GM19452 (cell line): ENCODE data around the gene PLEKHN1.
"Not testable (repeated sequence)": the region's sequence is repeated elsewhere in the genome, so short reads cannot be mapped to it uniquely, and the experiment has no call there.

ENCODE experiments used
- ATAC-seq: cut with Tn5 transposase; IDR thresholded peaks from one replicate; pipeline ENCODE4 v1.9.1; 2021; ENCODE audit not compliant: unreplicated experiment

Gene PLEKHN1

DNA sequence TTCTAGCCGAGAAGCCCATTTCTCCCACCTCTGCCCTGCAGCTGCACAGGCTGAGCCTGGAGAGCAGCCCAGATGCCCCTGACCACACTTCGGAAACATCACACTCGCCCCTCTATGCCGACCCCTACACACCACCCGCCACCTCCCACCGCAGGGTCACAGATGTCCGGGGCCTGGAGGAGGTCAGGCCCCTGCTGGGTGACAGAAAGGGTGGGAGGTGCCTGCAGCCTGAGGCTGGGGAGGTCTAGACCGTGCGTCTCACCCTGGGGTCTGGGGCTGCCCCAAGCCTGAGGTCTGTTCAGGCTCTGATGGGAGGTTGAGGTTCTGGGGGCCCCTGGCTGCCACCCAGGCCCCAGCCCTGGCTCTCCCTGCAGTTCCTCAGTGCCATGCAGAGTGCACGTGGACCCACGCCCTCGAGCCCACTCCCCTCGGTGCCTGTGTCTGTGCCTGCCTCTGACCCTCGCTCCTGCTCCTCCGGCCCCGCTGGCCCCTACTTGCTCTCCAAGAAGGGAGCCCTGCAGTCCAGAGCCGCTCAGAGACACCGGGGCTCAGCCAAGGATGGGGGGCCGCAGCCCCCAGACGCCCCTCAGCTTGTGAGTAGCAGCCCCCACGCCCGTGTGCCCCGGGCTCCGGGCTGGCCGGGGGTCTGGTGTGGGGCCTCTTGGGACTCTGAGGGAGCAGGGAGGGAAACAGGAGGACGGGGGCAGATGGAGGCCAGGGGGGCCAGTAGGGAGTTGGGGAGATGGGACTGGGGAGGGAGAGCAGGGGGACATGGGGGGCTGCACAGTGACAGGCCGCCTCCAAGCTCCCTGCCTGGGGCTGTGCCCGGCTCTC, 7.4 kb downstream of the PLEKHN1 start:
- no peak for ATAC-seq

DNA sequence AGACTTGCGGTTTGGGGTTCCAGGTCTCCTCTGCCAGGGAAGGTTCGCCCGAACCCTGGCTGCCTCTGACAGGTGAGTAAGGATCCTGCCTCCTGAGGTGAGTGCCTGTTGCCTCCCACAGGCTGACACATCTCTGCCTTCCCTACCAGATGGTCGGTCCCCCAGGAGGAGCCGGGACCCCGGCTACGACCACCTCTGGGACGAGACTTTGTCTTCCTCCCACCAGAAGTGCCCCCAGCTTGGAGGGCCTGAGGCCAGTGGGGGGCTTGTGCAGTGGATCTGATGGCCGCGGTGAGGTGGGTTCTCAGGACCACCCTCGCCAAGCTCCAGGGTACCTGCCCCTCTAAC, 8.0 kb downstream of the PLEKHN1 start:
- no peak for ATAC-seq

DNA sequence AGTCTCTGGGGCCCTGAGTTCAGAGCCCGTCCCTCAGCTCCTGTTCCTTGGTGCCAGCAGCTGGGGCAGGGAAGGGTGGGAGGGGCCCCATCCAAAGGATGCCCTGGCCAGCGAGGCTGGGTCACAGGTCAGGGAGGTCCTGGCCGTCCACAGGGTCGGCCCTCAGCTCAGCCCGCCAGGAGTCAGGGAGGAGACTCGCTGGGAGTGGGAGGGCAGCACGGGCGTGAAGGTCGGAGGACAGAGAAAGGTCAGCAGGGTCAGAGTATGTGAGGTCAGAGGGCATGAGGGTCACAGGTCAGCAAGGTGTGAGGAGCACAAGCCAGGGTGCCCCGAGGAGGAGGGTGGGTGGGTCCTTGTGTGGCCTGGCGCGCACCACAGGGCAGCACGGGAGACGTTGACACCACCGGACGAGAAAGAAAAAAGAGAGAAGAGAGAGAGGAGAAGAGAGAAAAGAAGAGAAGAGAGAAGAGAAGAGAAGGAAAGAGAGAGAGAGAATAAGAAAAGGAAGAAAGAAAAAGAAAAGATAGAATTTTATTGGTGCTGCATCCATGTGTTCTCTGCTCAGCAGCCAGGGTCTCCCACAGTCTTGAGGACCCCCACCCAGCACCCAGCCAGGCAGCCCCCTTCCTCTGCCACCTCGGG, 8.5 kb downstream of the PLEKHN1 start:
- no peak for ATAC-seq

DNA sequence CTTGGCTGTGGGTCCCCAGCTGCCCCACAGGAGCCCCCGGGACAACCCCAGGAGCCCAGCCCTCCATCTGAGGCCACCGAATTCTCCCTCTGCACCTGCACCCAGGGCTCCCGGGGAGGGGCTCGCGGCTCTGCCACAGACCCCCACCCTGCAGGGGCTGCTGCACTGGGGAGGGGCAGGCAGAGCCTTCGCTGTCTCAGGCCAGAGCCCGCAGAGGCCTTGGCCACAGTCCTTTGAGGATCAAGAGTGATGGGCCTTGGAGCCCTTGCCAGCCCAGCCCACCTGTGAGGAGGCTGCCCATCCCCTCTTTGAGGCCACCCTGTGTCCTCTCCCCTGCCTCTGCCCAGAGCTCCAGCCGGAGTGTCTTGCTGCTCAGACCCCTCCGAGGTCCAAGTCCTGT, 9.1 kb downstream of the PLEKHN1 start:
- ATAC-seq: no peak

DNA sequence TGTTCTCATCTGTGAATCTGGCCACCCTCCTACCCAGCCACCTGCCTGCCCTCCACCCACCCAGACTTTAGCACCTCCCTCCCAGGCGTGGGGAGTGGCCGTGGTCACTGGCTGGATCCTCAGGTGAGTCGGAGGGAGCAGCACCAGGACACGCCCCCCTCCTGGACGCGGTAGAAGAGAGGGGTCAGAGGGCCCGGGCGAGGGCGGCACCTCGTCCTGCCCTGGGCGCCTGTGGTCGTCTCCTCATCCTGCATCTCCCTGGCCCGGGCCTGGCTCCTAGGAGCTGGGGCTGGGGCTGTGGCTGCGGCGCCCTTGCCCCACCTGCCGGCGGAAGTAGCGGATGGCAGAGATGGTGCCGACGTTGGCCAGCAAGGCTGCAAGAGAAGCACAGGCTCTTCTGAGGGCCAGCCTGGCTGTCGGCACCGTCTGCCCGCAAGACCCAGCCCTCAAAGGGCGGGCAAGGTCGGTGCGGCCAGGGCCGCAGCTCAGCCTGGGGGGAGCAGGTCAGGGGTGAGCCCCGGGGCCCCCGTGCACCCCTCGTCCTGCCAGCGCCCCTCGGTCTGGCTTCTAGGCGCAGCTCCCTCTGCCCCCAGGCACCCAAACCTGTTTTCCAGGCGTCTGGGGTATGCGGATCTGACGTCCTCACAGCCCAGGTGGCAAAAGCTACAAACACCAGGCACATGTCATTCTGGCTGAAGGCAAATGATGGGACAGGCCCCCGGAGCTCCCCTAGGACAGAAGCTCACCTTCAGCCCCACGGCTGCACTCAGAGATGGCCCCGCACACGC, 9.8 kb downstream of the PLEKHN1 start:
- peak; percentile 64 for ATAC-seq

DNA sequence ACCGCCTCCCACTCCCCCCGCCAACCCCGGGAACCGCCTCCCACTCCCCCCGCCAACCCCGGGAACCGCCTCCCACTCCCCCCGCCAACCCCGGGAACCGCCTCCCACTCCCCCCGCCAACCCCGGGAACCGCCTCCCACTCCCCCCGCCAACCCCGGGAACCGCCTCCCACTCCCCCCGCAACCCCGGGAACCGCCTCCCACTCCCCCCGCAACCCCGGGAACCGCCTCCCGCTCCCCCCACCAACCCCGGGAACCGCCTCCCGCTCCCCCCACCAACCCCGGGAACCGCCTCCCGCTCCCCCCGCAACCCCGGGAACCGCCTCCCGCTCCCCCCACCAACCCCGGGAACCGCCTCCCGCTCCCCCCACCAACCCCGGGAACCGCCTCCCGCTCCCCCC, 10.5 kb downstream of the PLEKHN1 start:
- not testable (repeated sequence) for ATAC-seq

DNA sequence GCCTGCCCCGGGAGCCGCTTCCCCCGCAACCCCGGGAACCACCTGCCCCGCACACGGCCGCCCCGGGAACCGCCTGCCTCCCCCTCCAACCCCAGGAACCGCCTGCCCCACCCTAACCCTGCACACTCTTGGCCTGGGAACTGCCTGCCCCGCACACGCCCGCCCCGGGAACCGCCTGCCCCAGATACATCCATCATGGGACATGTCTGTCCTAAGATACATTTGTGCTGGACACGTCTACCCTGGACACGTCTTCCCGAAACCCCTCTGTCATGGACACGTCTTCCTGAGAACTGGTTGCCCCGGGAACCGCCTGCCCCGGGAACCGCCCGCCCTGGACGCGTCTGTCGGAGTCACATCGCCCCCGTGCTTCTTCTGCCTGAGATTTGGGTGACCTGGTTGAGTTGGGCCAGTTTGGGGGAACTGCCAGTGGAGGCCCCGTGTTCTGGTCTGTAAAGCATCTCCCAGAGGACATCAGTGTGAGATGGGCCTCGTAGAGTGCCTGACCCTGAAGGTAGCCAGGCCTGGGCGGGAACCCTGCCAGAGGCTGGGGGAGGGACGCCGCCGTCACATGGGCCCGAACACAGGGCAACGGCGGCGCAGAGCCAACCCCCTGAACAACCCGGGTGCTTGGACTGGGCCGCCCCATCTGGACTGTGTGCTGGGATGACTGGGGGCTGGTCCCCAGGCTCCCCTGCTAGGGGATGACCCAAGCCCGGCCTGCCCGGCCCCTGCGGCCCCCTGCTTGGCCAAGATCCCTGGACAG, 12.0 kb downstream of the PLEKHN1 start:
- no peak for ATAC-seq

DNA sequence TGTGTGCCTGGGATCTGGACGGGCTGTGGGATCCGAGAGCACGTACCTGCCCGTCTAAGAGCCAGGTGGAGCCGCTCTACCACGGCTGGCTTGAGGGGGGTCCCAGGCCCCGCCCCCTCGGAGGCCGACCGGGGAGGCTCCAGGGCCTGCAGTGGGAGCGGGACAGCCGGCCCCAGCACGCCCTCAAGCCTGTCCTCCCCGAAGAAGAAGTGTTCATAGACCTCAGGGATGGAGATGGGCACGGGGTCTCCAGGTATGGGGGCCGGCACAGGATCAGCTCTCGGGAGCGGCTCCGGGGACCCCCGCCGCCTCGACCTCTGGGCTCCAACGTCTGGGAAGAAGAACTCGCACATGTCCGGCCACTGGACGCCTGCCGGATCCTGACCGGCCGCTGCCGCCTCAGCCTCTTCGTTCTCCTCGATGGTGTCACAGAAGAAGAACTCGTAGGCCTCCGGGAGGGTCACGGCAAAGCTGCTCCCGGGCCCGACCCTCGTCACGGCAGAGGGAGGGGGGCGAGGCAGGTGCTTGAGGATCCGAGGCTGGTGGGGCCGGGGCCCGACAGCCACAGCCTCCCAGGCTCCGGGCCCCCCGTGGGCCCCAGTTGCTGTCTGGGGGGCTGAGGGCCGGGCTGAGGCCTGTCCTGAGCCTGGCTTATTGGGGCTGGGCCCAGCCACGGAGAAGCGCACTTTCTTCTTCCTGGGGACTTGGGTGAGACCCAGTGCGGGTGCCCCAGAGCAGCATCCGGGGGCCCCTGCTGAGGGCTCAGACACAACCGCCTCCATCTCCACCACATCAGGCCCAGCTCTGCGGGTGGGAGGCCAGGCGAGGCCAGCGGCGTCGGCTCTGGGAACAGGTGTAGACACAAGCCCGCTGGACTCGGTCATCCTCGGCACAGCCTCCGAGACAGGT, 12.8 kb downstream of the PLEKHN1 start:
- ATAC-seq: no peak

DNA sequence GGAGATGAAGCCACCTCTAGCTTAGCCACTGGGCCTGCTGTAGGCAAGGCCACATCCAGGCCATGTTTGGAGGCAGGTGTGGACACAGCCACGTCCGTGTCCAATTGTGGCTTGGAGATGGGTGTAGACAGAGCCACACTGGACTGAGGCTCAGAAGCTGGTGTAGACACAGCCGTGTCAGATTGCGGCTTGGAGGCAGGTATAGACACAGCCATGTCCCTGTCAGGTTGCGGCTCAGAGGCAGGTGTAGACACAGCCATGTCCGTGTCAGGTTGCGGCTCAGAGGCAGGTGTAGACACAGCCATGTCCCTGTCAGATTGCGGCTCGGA, 13.4 kb downstream of the PLEKHN1 start:
- no peak for ATAC-seq

DNA sequence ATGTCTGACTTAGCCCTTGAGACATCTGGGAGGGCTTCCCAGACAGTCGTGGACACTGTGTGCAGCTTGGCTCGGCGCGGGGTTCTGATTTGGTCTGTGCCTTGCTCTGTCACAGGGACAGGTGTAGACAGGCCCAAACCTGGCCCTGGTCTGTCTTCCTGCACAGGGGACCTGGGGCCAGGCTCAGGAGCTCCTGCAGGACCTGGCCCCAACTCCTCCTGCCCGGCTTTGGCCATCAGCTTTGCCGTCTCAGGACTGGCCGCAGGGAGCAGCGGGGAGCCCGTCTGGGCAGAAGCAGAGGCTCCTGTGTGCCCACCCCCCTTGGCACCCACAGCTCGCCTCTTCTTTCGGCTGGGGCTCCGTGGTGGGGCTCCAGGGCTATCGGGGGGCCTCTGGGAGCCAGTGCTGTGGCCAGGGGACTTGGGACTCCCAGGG, 13.9 kb downstream of the PLEKHN1 start:
- no peak for ATAC-seq

DNA sequence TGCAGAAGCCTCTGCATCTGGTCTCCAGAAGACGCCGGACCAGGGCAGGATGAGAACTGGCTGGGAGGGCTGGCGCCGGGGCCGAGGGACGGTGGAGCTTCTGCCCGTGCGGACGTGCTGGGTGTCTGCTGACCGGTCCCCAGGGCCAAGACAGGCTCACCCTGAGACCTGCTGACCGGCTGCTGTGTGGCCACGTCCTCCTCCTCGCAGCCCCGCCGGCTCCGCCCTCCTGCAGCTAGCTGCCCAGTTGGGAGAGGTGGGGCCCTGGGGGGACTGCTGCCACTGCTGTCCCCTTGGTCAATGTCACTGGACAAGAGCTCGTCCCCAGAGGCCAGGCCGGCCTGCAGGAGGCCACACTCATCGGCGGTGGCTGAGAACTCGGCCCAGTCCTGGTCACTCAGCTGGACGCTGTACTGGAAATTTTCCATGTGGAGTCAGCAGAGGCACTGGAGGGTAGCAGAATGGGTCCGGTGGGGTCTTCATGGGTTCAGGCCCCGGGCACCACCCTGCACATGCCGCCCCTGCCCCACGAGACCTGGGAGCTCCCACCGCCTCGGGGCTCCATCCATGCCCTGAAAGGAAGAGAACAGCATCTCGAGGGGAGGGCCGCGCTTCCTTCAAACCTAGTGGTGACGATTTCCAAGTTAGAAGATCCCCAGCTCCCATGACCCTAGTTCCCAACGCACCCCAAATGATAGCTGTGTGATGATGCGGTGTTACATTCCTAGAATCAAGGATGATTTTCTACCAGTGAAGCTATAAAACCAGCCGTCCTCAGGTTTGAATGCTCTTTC, 14.5 kb downstream of the PLEKHN1 start:
- no peak for ATAC-seq

DNA sequence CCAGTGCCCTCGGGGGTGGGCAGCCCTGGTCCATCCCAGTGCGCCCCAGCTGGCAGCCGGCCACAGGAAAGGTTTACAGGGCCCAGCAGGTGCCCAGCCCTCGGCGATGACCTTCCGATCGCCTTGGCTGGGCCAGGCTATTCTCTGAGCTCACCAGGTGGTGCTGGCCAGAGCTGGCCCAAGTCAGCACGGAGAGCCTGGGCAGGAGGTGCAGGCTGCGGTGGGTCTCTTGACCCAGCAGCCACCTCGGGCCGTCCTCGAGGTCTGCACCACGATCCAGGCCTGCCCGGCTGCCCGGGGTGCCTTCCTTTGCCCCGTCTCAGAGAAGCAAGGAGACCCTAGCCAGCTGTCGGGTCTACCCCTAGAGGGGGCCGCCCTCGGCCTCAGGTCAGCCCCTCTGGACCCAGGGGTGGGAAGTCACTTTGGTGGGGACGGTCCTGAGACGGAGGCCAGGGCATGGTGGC, 15.2 kb downstream of the PLEKHN1 start:
- ATAC-seq: no peak

DNA sequence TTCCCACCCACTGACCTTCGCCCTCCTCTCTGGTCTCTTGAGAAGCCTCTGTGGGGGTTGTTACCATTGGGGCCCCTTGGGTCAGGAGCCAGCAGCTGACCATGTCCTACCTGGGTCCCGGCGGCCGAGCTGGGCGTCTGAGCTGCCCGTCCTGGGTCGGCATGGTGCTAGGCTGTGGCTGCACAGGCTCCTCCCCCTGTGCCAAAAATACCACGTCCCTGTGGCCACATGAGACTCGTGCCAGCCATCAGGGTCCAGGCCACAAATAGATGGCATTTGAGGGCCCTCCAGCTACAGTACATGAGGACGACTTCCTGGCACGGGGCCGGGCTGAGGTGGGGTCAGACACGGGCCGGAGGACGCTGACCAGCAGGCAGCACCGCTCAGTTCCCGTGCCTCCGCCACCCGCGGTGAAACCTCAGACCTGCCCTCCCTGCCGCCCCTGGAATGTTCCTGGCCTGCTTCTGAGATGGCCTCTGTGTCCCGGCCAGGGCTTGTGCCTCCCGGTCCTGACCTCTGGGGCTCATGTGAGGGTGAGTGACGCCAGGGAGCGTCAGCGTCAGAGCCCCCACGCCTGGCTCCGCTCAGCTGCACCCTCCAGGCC, 15.8 kb downstream of the PLEKHN1 start, which contains the start of gene PERM1:
Gene PERM1 (minus strand): TSS at position 139 of the 604 bp plus-strand sequence. CDS start 1,064 bp downstream, outside the sequence.
- ATAC-seq: no peak

DNA sequence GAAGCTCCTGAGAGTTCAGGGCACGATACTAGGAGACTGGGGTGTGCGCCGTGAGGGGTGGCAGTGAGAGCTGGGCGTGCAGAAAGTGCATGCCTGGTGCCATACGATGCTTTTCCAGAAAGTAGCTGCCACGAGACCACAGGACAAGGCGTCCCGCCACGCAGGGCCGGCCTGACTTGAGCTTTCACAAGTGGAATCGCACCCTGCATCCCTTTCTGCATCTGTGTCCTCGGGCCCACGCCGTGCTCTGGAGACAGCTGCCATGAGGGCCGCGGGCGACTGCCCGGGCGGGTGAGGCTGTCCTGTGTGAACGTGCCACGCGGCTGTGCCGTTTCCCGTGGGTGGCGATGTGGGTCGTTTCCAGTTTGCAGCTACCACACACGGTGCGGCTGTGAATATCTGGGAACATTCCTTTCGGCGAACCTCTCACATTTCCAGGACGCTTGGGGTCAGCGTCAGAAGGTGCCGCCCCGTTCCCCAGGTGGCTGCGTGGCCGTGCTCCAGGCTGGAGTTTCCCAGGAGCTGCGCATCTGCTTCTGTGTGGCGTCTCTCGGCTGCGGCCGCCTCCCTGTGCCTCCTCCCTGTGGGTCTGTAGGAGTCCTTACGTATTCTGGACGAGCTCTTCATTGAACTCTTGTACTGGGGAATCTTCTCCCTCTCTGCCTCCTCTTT, 16.6 kb downstream of the PLEKHN1 start:
- no peak for ATAC-seq

DNA sequence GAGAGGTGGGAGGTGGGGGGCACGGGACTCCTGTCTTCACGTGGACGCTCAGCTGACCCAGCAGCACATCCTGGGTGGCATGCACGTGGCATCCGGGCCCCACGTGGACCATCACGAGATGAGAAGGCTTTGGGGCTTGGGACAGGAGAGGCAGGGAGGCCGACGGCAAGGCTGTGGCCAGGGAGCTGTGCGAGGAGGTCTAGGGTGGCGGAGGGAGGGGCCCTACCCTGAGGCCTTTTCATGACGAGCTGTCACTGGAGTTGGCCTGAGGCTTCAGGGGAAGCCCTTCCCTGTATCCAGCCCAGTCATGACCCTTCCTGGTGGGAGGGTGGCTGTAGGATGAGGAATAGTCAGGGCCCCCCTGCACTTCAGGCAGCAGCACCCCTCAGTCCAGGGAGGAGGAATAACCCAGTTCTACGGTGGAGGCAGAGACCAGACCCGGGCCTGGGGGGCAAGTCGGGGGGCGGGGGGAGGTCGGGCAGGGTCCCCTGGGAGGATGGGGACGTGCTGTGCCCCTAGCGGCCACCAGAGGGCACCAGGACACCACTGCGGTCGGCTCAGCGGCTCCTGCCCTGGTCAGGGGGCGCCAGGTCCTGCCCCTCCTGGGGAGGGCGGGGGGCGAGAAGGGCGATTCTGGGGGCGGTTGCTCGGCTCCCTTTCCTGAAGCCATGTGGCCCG, 17.7 kb downstream of the PLEKHN1 start:
- ATAC-seq: no peak

DNA sequence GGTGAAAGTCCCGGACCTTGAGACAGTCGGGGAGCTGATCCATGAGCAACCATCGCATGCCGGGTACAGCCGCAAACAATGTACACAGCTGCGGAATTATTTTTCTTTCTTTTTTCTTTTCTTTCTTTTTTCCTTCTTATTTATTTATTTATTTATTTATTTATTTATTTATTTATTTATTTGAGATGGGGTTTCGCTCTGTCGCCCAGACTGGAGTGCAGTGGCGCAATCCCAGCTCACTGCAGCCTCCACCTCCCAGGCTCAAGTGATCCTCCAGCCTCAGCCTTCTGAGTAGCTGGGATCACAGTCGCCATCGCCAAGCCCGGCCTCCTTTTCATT, 18.2 kb downstream of the PLEKHN1 start:
- no peak for ATAC-seq

DNA sequence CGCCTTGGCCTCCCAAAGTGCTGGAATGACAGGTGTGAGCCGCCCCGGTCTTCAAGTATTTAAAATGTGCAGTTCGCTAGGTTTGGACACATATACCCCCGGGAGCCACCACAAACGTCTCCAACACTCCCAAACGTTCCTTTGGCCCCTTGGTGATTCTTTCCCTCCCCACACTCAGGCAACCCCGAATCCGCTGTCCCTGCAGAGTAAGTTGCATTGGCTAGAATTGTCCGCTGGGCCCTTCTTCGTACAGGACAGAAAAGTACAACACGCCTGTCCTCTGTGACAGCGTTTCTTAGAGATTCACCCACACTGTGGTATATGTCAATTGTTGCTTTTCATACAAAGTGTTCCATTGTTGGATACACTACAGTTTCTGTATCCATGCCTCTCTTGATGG, 18.8 kb downstream of the PLEKHN1 start:
- no peak for ATAC-seq

DNA sequence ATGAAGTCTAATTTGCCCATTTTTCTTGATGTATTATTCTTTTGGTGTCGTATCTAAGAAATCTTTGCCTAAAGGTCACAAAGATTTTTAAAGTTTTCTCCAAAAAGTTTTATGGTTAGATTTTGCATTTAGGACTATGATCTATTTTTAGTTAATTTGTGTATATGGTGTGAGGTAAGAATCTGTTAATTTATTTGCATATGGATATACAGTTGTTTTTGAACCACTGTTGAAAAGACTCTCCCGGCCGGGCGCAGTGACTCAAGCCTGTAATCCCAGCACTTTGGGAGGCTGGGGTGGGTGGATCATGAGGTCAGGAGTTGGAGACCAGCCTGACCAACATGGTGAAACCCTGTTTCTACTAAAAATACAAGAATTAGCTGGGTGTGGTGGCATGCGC, 21.8 kb downstream of the PLEKHN1 start:
- ATAC-seq: not testable (repeated sequence)
